GM18873 (cell line): Measurements from ENCODE around the gene LAMA5.

ENCODE experiments used
- ATAC-seq: cut with Tn5 transposase; IDR thresholded peaks from one replicate; pipeline ENCODE4 v1.9.1; 2021; ENCODE audit warnings: mild to moderate bottlenecking, moderate library complexity, moderate number of reproducible peaks; ENCODE audit not compliant: unreplicated experiment, low FRiP score

Gene LAMA5

GRCh38 chr20:62350629-62351422, 16.3 kb downstream of the LAMA5 start:
- ATAC-seq: no peak

GRCh38 chr20:62350098-62350628, 16.9 kb downstream of the LAMA5 start:
- no peak for ATAC-seq

GRCh38 chr20:62349556-62350097, 17.5 kb downstream of the LAMA5 start:
- no peak for ATAC-seq

- ATAC-seq: no peak
Observed at GRCh38 chr20:62348604-62349003, 18.5 kb downstream of the LAMA5 start.

- ATAC-seq: no peak
Observed at GRCh38 chr20:62347445-62347844, 19.7 kb downstream of the LAMA5 start.

GRCh38 chr20:62347151-62347404, 20.0 kb downstream of the LAMA5 start:
- ATAC-seq: no peak

- ATAC-seq: no peak
Observed at GRCh38 chr20:62346398-62347150, 20.5 kb downstream of the LAMA5 start.

GRCh38 chr20:62345681-62346370, 21.3 kb downstream of the LAMA5 start:
- no peak for ATAC-seq

- no peak for ATAC-seq
Observed at GRCh38 chr20:62344782-62345181, 22.3 kb downstream of the LAMA5 start.

GRCh38 chr20:62344092-62344491, 23.0 kb downstream of the LAMA5 start:
- ATAC-seq: no peak

GRCh38 chr20:62342910-62343309, 24.2 kb downstream of the LAMA5 start:
- ATAC-seq: no peak

GRCh38 chr20:62339647-62340062, 27.5 kb downstream of the LAMA5 start:
- ATAC-seq: peak; percentile 61

GRCh38 chr20:62338294-62338620, 28.9 kb downstream of the LAMA5 start:
- no peak for ATAC-seq

- no peak for ATAC-seq
Observed at GRCh38 chr20:62337558-62338293, 29.4 kb downstream of the LAMA5 start.

GRCh38 chr20:62336775-62337557, 30.1 kb downstream of the LAMA5 start:
- no peak for ATAC-seq

- ATAC-seq: no peak
Observed at GRCh38 chr20:62336329-62336728, 30.8 kb downstream of the LAMA5 start.

GRCh38 chr20:62335532-62335931, 31.6 kb downstream of the LAMA5 start:
- no peak for ATAC-seq

- ATAC-seq: no peak
Observed at GRCh38 chr20:62334881-62335280, 32.2 kb downstream of the LAMA5 start.

- ATAC-seq: no peak
Observed at GRCh38 chr20:62333820-62334595, 33.1 kb downstream of the LAMA5 start.
